Left hindlimb (tissue), 1 donor: Measurements from ENCODE around the gene UBE3B.
A peak's percentile ranks its signal among the peaks of the same experiment; 100 is the strongest.

Experiments
- DNase-seq: peaks from one replicate; pipeline ENCODE4 v3.0.0-alpha.2; 2018

Gene UBE3B

DNA sequence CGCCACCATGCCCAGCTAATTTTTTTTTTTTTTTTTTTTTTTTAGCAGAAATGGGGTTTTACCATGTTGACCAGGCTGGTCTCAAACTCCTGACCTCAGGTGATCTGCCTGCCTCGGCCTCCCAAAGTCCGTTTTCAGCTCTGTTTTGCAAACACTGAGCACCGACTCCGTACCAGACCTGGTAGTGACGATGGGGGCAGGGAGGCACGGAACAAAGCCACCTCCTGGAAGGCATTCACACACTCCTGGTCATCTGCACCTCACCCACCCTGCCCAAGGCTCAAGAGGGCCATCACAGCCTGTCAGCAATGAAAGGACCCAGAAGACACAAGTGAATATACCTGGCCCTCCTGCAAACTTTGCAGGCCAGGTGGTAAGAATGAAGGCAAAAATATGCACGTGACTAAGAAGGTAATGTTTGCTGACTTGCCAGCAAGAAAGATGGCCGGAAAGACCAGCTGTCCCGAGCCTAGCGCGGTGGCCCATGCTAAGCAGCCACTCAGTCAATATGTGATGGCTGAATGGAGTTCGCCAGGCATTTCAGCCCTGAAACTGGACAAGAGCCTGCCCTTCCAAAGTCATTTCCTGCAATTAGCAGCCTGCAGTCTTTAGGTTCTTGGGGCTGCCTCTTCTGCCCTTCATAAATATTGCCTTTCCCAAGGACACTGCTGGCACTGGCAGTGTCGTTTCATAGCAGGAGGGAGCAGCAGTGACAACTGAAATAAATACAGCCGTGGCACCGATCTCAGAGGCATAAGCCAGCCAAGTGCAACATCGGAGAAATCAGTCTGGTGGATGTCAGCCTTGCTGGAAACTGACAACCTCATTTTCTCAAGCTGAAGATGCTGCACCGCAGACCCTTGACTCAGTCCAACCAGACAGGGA, 78.2 kb downstream of the UBE3B start:
- no peak for DNase-seq

DNA sequence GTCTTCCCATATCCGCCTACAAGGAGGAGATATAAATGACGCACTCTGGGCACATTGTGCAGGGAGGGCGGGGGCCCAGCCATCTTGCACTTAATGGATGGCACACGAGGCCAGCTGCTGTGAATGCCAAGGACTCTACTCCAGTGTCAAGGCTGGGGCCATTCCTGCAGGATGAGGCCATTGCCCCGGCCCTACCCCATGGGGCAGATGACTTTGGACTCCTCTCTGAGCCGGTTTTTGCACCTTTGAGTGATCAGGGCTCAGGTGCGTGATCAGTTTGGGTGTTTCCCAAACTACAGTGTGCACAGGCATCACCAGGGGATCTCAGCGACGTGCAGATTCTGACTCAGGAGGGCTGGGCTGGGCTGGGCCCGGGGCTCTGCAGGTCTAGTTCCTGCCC, 79.8 kb downstream of the UBE3B start:
- no peak for DNase-seq

DNA sequence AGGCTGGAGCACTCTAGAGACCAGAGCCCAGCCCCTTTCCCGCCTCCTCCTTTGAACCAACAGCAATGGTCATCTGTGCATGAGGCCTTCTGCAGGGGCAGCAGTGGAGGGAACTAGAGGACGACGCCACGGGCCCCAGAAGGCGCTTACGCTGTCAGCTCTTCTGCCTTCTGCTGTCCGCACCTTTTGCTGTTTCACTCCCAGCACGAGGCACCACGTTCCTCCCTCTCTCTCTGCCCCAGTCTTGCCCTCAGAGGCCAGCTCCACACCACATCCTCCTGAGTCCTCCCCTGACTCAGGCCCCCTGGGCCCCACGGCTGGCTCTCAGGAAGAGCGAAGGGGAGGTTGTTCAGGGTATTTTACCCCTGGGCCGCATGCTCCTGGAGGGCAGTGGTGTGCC, 80.4 kb downstream of the UBE3B start:
- DNase-seq, result no peak

DNA sequence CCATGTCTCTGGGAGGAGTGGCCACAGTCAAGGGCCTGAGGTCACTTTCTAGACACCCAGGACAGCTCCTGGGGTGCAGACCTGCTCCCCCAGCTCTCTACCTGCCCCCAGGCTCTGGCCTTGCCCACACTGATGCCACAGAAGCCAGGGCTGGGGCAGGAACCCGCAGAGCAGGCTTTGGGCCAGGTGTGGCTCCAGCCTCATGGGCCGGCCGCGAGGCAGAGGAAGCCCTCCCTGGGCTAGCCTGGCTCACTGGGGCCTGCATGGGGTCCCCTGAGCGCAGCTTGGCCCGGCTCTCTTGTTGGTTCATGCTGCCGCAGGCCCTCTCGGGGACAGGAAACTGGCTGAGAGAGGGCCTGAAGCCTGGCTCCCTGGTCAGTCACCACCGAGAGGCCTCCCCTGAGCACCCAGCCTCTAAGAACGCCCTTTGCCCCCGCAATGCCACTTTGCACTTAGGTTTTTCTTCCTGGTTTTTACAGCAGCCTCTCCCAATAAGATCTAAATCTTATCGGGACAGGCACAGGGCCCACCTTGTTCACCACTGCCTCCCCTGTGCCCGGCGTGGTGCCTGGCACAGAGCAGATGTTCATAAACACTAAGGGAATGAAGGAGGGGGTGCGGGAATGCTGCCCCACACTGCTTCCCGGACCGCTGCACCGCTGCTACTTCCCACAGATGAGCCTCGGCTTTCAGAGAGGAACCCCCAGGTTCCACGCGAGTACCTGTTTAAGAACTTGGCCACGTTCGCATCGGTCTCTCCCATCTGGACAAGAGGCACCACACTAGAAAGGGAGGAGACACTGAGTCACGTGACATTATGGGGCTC, 81.2 kb downstream of the UBE3B start:
- DNase-seq, result no peak

DNA sequence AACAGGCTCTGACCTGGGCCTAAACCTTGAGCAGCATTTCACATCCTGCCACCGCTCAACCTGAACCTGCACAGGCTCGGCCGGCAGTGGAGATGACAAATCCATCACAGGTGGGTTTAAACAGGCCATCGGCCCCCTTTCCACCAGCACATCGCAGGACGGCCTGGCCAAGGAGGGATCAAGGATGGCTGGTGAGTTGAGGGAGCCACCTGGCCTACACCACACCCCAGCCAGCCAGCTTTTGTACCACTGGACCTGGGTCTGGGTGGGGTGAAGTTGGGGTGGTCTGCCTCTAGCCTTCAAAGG, 81.7 kb downstream of the UBE3B start:
- no peak for DNase-seq

DNA sequence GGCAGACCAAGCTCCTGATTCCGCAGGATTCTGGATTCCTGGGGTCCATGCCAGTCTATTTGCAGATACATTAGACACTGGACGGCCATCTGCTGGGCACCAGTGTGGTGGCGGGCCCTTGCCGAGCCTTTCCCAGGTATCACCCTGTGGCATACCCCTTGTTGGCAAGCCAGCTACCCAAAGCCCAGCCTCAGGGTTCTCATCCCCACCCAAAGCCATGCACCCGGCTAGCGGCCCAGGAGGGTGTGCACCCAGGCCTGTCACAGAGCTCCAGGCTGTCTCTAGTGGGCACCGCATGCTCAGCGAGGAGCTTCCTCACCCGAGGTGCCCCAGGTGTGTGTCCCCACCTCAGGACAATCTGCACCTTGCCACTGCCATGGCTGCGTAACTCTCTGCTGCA, 82.2 kb downstream of the UBE3B start:
- DNase-seq, result no peak

DNA sequence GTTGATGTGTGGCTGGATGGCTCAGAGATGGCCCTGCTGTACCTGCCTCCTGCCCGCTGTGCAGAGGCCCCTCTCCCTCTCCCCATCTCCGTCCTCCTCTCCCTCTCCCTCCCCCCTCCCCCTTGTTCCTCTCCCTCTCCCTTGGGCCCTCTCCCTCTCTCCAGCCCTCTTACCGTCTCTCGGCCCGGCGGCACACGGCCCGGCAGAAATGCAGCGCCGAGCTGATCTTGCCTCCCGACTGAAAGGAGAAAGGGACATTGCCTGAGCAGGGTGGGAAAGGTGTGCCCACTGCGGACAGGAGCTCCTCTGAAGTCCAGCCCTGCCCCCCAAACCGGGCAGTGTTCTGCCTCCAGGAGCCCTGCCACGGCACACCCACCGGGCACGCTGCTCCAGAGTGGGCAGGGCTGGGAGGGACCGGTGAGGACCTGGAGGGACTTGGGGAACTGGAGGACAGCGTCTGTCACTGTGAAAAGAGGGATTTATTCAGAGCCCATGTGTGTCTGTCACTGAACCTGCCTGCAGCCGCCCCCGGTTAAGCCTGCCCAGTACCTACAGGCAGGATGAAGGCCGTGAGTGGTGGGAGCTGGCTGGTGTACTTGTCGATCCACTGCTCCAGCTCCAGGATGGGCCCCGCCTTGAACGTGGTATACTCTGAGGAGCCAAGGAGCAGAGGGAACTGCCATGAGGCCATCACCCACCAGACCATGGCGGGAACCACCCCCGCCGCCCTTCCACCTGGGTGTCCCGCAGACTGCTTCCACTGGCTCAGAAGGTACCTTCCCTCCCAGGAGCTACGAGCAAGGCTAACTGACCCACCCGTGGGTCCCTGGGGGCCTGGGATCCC, 83.7 kb downstream of the UBE3B start:
- no peak for DNase-seq

DNA sequence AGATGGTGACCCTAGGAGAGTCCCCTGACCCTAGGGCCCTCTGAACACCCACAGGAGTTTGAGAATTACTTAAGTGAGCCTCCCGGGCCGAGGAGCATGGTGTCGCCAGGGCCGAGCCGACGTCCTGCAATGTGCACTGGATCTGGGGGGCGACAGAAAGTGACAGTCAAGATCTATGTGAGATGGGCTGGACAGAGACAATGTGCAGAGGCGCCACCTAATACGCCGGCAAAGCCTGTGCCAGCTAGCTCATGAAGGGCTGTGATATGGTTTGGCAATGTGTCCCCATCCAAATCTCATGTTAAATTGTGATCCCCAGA, 84.2 kb downstream of the UBE3B start:
- DNase-seq, result no peak

DNA sequence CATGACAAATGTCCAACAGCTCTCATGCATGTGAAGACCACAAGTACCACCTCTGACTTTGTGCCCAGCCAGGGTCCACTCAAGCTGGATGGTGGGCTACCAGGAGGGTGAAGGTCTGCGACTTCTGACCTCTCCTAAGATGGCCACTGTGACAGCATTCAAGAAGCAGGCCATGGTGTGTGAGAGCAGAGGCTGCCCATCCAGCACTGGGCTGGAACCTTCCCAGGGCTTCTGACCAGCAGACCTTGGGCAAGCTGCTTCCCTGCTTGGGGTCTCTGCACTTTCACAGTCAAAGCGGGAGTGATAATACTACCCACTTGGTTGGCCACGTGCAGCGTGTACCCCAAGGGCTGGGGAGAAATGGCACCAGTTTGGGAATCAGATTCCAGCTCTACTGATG, 85.4 kb downstream of the UBE3B start:
- DNase-seq, result no peak

DNA sequence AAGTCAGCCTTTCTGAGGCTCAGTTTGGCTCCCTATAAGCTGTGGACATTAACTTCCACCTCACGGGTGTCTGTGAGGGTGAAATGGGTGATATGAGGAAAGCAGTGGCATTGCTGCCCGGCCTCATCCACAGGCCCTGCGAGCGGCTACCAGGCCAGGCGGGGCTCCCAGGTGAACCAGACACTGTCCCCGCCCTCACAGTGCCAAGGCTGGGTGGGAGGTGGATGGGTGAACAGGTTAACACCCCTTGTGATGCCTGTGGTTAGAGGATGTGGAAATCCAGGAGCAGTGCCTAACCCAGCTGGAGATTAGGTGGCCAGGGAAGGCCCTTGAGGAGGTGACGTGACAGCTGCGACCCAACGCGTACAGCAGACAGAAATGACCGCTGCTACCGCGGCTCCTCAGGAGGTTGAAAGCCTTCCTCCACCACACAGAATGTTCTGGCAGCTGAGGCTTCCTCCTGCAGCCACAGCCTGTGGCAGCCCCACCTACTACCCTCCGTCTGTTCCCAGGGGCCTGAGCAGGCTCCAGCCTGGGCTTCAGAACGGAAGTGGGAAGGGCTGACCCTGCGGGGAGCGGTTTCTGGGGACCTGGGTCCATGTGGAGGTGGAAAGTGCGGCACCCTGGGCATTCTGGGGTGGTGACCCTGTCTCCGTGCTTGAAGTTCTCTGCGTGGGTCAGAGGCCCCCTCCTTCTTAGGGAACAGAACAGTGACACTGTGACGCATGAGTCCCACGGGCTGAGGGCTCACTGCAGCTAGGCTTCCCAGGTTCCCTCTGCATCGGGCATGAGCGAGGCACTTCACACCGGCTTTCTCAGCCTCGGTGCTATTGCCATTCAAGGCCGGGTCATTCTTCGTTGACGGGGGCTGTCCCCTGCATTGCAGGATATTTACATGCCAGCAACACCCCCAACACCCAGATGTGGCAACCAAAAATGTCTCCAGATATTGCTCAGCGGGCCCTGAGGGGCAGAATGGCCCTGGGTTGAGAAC, 86.2 kb downstream of the UBE3B start:
- DNase-seq, result peak; percentile 48

DNA sequence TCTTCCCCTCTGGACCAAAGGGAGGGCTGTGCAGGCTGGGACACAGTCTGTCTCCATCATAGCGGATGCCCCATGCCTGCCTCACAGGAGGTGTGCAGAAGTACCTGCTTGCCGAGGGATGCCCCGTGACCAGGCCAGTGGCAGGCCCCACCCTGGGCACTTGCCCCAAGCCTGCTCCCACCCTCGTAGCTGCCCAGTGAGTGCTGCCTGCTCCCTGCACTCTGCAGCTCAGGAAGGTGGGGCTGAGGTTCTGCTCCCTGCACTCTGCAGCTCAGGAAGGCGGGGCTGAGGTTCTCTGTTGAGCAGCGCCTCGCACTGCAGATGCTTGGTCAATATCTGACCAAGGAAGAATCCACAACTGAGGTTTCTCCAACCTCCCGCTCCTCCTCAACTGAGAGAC, 89.0 kb downstream of the UBE3B start:
- DNase-seq, result no peak

DNA sequence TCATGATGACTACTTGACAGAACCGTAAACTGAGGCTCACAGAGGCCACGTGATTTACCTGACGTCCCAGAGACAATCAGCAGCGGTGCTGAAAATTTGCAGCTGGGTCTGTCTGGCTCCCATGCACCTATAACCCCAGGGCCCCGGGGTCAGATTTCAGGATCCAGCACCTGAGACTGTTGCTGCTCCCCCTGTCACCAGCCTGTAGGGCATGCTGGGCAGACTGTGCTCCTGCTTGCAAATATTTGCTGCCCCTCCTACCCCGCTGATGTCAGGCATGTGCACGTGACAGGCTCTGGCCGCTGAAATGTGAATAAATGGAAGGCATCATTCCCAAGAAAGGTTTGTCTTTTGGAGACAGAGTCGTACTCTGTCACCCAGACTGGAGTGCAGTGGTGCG, 89.9 kb downstream of the UBE3B start:
- no peak for DNase-seq

DNA sequence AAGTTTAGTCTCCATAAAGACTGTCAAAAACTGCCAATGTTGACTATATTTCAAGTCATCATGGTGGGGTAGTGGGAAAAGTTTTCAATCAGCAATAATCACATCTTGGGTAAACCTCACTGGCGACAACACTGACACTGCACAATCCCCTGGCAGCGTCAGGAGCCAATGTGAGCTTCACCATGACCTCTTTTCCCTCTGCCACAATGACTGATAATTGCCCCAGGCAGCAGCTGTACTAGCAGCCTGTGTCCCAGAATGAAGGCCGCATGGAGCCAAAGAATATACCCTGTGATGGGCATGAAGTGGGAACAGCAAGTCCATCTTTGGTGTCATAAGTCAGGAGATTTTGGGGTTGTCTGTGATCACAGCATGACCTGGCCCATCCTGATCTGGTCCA, 90.5 kb downstream of the UBE3B start:
- no peak for DNase-seq

DNA sequence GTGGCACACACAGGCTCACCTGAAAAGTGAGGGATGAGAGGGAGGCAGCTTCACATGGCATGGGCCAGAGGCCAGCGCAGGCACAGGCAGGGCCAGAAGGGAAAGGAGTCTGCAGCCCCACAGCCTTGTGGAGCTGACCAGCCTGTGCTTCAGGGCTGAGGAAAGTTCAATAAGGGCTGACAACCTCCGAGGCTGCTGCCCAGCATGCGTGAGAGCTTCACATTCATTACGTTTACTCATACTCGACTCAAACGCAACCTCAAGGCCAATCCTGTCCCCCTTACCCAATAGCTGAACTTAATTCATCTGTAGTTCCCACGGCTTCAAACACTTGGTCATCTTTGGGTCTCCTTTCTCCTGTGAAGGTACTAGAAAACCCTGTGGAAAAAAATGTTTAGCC, 91.1 kb downstream of the UBE3B start:
- no peak for DNase-seq

DNA sequence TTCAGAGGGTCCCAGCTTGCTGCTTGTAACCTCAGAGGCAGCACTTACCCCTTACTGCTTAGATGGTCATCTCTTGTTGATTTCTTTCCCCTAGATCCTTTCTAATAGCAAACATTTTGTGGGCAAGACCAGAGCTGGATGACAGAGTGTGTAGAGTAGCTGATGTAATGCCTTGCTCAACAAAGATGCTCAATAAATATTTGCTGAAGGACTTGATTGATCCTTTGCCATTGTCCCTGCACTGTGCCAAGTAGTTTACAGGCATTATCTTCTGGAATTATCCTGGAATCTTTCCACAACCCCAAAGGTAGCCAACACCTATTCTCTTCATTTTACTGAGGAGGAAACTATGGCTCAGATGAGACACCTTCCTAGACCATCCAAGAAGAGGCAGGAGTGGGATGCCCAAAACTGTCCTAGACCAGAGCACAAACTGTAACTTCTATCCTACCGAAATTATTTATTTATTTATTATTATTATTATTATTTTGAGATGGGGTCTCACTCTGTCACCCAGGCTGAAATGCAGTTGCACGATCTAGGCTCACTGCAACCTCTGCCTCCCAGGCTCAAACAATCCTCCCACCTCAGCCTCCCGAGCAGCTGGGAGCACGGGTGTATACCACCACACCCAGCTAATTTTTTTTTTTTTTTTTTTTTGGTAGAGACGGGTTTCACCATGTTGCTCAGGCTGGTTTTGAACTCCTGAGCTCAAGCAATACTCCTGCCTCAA, 94.5 kb downstream of the UBE3B start:
- DNase-seq, result no peak

DNA sequence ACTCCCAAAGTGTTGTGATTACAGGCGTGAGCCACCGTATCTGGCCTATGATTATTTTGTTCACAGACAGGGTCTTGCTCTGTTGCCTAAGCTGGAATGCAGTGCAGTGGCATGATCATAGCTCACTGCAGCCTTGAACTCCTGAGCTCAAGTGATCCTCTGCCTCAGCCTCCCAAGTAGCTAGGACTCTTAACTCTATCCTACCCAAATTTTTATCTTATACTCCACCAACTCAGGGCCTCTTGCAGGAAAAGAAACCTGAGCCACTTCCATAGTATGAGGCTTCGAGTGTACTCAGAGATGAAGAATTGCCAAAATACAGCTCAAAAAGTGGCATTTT, 95.0 kb downstream of the UBE3B start:
- no peak for DNase-seq

DNA sequence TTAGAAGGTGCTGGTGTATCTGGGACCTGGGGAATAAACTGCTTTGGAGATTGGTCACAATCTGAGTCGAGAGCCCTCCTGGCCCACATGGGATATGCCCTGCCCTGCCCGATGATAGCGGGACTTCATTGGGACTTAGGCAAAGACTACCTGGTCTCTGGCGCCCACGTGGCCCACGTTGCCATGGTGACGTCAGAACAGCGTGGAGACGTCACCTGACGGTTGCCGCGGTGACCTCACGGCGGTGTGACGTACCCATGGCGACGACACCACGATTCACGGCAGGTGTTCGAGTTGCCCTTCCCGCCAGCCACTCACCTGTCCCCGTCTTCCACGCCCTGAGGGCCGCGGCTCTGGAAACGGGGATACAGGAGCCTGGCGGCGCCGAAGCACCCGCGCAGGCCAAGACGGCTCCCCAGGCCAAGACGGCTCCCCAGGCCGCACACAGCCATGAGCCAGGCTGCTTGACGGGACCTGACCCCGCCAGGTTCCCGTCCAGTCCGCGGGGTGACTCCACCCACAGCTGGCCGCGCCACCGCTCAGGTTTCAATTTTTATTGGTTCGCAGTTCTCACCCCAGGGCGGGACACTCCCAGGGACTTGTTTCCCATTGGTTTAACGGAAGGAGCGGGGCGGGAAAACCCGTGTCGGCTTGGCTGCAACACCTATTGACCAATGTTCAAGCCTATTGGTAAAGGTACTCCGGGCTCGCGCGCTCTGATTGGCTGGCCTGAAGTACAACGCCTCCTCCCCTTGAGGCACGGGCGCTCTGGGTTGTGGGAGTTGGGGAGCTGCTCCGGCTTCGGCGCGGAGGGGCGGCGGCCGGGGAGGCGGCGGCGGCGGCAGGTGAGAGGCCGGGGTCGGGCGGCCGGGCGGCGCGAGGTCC, 95.8 kb downstream of the UBE3B start, which contains the start of the genes MMAB and MVK:
MMAB (minus strand) TSS at position 476 of the 885 bp plus-strand sequence; CDS start at position 452, 24 bp downstream.
MVK (plus strand) TSS at position 766 of the 885 bp plus-strand sequence. CDS start 1,029 bp downstream, outside the sequence.
- DNase-seq, result peak; percentile 99

DNA sequence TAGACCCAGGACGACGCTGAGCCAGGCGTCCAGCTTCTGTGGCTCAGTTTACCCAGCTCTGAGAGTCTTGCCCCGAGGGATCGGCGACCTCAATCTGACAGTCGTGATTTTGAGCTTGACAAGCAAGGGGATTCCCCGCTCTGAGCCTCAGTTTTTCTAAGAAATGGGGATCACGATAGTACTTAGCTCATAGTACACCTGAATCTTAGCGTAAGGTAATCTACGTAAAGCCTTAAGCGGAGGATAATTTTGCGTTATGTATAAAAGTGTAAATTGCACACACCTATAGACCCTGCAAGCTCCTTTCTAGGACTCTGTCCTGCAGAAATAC, 96.4 kb downstream of the UBE3B start:
- no peak for DNase-seq

DNA sequence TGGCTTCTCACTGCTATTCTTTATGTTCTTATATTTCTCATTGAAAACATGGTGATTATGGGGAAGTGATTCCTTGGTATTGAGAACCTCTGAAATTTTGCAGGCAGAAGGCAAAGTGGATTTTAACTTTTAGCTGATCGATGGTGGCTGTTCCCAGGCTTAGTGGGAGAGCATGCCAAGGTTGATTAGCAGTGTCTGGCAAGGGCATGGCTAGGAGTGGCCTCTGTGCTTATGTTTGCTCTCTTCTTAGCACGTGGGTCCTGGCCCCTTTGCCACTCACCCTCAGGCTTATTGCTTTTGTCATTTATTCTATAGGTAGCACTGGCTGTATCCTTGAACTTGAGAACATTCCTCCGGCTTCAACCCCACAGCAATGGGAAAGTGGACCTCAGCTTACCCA, 98.2 kb downstream of the UBE3B start:
- no peak for DNase-seq

DNA sequence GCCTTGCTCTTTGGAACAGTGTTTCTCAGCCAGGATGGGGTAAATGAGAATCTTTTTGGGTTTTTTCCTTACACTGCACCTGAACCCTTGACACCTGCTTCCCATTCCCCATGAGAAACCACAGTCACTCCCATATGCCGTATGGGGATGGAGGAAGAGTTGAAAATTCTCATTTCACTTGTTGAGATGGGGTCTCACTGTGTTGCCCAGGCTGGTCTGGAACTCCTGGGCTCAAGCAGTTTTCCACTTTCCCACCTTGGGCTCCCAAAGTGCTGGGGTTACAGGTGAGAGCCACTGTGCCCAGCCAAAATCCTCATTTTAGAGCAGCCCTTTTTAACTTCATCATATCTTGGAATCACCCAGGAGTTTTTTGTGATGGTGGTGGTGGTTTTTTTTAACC, 99.9 kb downstream of the UBE3B start:
- no peak for DNase-seq
